SK-N-SH treated with all-trans-retinoic acid at 6 μM for 48 hours (cell line): ENCODE measurements around the gene SLC9A2.

Source experiments
- ATAC-seq: fragments of 200-7000 bp; cut with Tn5 transposase; 3 replicates; pipeline ENCODE4 v1.9.1; 2020; ENCODE audit warnings: mild to moderate bottlenecking, moderate library complexity
- ARNTL ChIP-seq: fragments of 450-650 bp; formaldehyde crosslinking; IDR thresholded peaks from 2 replicates; pipeline ENCODE4 v1.5.0; 2020; ENCODE audit warnings: low read depth, mild to moderate bottlenecking, moderate library complexity, borderline replicate concordance
- CREB5 ChIP-seq: fragments of 250-450 bp; sonication (Bioruptor Pico); IDR thresholded peaks from 2 replicates; pipeline ENCODE4 v1.5.1; 2020; ENCODE audit warnings: low read depth, mild to moderate bottlenecking, moderate library complexity
- CSDC2 ChIP-seq: fragments of 250-450 bp; sonication (Bioruptor Pico); IDR thresholded peaks from 2 replicates; pipeline ENCODE4 v1.5.0; 2020; ENCODE audit warnings: mild to moderate bottlenecking, moderate library complexity
- ESRRG ChIP-seq: fragments of 250-450 bp; sonication (Bioruptor Pico); IDR thresholded peaks from 2 replicates; pipeline ENCODE4 v1.6.1; 2021; ENCODE audit warnings: mild to moderate bottlenecking
- GLIS3 ChIP-seq: fragments of 250-450 bp; sonication (Bioruptor Pico); IDR thresholded peaks from 2 replicates; pipeline ENCODE4 v1.5.0; 2020; ENCODE audit warnings: mild to moderate bottlenecking, moderate library complexity
- ISL1 ChIP-seq: fragments of 250-450 bp; sonication (Bioruptor Pico); IDR thresholded peaks from 2 replicates; pipeline ENCODE4 v2.1.2; 2022; ENCODE audit warnings: mild to moderate bottlenecking, moderate library complexity
- OSR1 ChIP-seq: fragments of 250-450 bp; sonication (Bioruptor Pico); IDR thresholded peaks from 2 replicates; pipeline ENCODE4 v1.8.0; 2022; ENCODE audit warnings: moderate library complexity, mild to moderate bottlenecking, inconsistent platforms
- PPARA ChIP-seq: fragments of 250-450 bp; sonication (Bioruptor Pico); IDR thresholded peaks from 2 replicates; pipeline ENCODE4 v1.5.0; 2020; ENCODE audit warnings: mild to moderate bottlenecking, borderline replicate concordance
- RARB ChIP-seq: fragments of 250-450 bp; sonication (Bioruptor Pico); IDR thresholded peaks from 2 replicates; pipeline ENCODE4 v1.8.0; 2021; ENCODE audit warnings: mild to moderate bottlenecking, moderate library complexity
- SNAI2 ChIP-seq: fragments of 250-450 bp; sonication (Bioruptor Pico); IDR thresholded peaks from 2 replicates; pipeline ENCODE4 v1.5.0; 2020; ENCODE audit warnings: mild to moderate bottlenecking, moderate library complexity
- TOX ChIP-seq: fragments of 250-450 bp; sonication (Bioruptor Pico); IDR thresholded peaks from 2 replicates; pipeline ENCODE4 v1.8.0; 2021; ENCODE audit warnings: mild to moderate bottlenecking, moderate library complexity, borderline replicate concordance
- ZC3H10 ChIP-seq: fragments of 250-450 bp; sonication (Bioruptor Pico); IDR thresholded peaks from 2 replicates; pipeline ENCODE4 v1.5.1; 2021; ENCODE audit warnings: mild to moderate bottlenecking, moderate library complexity
- ZFP3 ChIP-seq: fragments of 250-450 bp; sonication (Bioruptor Pico); IDR thresholded peaks from 2 replicates; pipeline ENCODE4 v1.5.0; 2020; ENCODE audit warnings: mild to moderate bottlenecking, moderate library complexity
- ZFP30 ChIP-seq: fragments of 450-650 bp; formaldehyde crosslinking; IDR thresholded peaks from 2 replicates; pipeline ENCODE4 v1.5.0; 2022; ENCODE audit warnings: mild to moderate bottlenecking, moderate library complexity
- ZNF565 ChIP-seq: fragments of 450-650 bp; formaldehyde crosslinking; conservative IDR thresholded peaks from 2 replicates; pipeline ENCODE4 v1.5.0; 2020; ENCODE audit warnings: low read depth, mild to moderate bottlenecking, moderate library complexity
- ZNF70 ChIP-seq: fragments of 450-650 bp; formaldehyde crosslinking; IDR thresholded peaks from 2 replicates; pipeline ENCODE4 v1.5.0; 2020; ENCODE audit warnings: mild to moderate bottlenecking, moderate library complexity
- ZNF8 ChIP-seq: fragments of 450-650 bp; formaldehyde crosslinking; IDR thresholded peaks from 2 replicates; pipeline ENCODE4 v1.5.0; 2020; ENCODE audit warnings: mild to moderate bottlenecking, moderate library complexity
- TF ChIP-seq, protein P1 (sequence below): fragments of 250-450 bp; sonication (Bioruptor Pico); IDR thresholded peaks from 2 replicates; pipeline ENCODE4 v1.5.0; 2020; ENCODE audit warnings: mild to moderate bottlenecking, moderate library complexity
- TF ChIP-seq, protein P2 (sequence below): fragments of 250-450 bp; sonication (Bioruptor Pico); IDR thresholded peaks from 2 replicates; pipeline ENCODE4 v1.5.1; 2021; ENCODE audit warnings: mild to moderate bottlenecking, moderate library complexity
- TF ChIP-seq, protein P3 (sequence below): fragments of 250-450 bp; sonication (Bioruptor Pico); IDR thresholded peaks from 2 replicates; pipeline ENCODE4 v1.8.0; 2021; ENCODE audit warnings: low read depth, mild to moderate bottlenecking, moderate library complexity, borderline replicate concordance

Gene SLC9A2

DNA sequence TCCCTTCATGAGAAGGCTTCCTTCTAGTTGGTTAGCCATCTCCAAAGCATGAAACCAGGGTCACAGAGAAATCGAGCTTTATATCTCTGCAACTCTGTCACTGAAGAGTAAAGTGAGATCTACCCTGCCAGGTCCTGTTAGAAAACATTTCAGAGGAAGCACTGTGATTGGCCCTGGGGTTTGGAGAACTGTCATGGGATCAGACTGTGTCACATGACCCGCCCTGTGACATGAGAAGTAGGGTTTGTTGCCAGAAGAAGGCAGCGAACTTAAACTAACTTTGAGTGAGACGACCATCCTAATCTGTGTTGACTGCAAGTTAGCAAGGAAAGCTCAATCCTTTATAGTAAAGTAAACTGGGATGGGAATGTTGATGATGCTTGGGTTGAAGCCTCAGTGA lies 55.5 kb downstream of the SLC9A2 start:
- ATAC-seq = no peak
- TF ChIP-seq RARB = no peak
- no peak for TF ChIP-seq ZNF8 (CRISPR knock-in tag)
- TF ChIP-seq ZFP3 = no peak
- TF ChIP-seq CSDC2 = no peak
- no peak for TF ChIP-seq ZC3H10
- no peak for TF ChIP-seq ISL1
- no peak for TF ChIP-seq ZFP30 (CRISPR knock-in tag)
- no peak for TF ChIP-seq SNAI2 (CRISPR knock-in tag)
- TF ChIP-seq ZNF565 (CRISPR knock-in tag) = no peak
- no peak for TF ChIP-seq ESRRG (CRISPR knock-in tag)
- no peak for TF ChIP-seq PPARA (CRISPR knock-in tag)
- TF ChIP-seq, protein P1, sequence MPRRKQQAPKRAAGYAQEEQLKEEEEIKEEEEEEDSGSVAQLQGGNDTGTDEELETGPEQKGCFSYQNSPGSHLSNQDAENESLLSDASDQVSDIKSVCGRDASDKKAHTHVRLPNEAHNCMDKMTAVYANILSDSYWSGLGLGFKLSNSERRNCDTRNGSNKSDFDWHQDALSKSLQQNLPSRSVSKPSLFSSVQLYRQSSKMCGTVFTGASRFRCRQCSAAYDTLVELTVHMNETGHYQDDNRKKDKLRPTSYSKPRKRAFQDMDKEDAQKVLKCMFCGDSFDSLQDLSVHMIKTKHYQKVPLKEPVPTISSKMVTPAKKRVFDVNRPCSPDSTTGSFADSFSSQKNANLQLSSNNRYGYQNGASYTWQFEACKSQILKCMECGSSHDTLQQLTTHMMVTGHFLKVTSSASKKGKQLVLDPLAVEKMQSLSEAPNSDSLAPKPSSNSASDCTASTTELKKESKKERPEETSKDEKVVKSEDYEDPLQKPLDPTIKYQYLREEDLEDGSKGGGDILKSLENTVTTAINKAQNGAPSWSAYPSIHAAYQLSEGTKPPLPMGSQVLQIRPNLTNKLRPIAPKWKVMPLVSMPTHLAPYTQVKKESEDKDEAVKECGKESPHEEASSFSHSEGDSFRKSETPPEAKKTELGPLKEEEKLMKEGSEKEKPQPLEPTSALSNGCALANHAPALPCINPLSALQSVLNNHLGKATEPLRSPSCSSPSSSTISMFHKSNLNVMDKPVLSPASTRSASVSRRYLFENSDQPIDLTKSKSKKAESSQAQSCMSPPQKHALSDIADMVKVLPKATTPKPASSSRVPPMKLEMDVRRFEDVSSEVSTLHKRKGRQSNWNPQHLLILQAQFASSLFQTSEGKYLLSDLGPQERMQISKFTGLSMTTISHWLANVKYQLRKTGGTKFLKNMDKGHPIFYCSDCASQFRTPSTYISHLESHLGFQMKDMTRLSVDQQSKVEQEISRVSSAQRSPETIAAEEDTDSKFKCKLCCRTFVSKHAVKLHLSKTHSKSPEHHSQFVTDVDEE (CRISPR knock-in tag) = no peak
- TF ChIP-seq GLIS3 (CRISPR knock-in tag) = no peak
- no peak for TF ChIP-seq ARNTL (CRISPR knock-in tag)
- TF ChIP-seq, all 23 proteins: peak for 0

GRCh38 chr2:102677244-102678215 lies 58.2 kb downstream of the SLC9A2 start:
- no peak for ATAC-seq

GRCh38 chr2:102678442-102678841 lies 59.1 kb downstream of the SLC9A2 start:
- no peak for ATAC-seq
- TF ChIP-seq ZFP3 = no peak
- TF ChIP-seq RARB = no peak
- TF ChIP-seq OSR1 (CRISPR knock-in tag) = no peak
- no peak for TF ChIP-seq GLIS3 (CRISPR knock-in tag)
- TF ChIP-seq ZNF8 (CRISPR knock-in tag) = no peak
- TF ChIP-seq CSDC2 = no peak
- no peak for TF ChIP-seq ESRRG (CRISPR knock-in tag)
- TF ChIP-seq, protein P1 (CRISPR knock-in tag) = no peak
- TF ChIP-seq CREB5 (CRISPR knock-in tag) = no peak
- no peak for TF ChIP-seq ARNTL (CRISPR knock-in tag)

More at GRCh38 chr2:102677244-102678215, 58.2 kb downstream of the SLC9A2 start:
- TF ChIP-seq, protein P2, sequence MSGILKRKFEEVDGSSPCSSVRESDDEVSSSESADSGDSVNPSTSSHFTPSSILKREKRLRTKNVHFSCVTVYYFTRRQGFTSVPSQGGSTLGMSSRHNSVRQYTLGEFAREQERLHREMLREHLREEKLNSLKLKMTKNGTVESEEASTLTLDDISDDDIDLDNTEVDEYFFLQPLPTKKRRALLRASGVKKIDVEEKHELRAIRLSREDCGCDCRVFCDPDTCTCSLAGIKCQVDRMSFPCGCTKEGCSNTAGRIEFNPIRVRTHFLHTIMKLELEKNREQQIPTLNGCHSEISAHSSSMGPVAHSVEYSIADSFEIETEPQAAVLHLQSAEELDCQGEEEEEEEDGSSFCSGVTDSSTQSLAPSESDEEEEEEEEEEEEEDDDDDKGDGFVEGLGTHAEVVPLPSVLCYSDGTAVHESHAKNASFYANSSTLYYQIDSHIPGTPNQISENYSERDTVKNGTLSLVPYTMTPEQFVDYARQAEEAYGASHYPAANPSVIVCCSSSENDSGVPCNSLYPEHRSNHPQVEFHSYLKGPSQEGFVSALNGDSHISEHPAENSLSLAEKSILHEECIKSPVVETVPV (CRISPR knock-in tag) = no peak
- no peak for TF ChIP-seq ZNF565 (CRISPR knock-in tag)
- no peak for TF ChIP-seq CSDC2
- TF ChIP-seq ZFP30 (CRISPR knock-in tag) = no peak
- TF ChIP-seq ZC3H10 = no peak
- TF ChIP-seq PPARA (CRISPR knock-in tag) = no peak
- TF ChIP-seq SNAI2 (CRISPR knock-in tag) = no peak
- TF ChIP-seq OSR1 (CRISPR knock-in tag) = no peak
- TF ChIP-seq ISL1 = no peak
- TF ChIP-seq ZNF8 (CRISPR knock-in tag) = no peak
- TF ChIP-seq ARNTL (CRISPR knock-in tag) = no peak
- no peak for TF ChIP-seq ZFP3
- TF ChIP-seq RARB = no peak
- TF ChIP-seq GLIS3 (CRISPR knock-in tag) = no peak
- TF ChIP-seq ZNF70 (CRISPR knock-in tag) = no peak
- TF ChIP-seq, protein P3, sequence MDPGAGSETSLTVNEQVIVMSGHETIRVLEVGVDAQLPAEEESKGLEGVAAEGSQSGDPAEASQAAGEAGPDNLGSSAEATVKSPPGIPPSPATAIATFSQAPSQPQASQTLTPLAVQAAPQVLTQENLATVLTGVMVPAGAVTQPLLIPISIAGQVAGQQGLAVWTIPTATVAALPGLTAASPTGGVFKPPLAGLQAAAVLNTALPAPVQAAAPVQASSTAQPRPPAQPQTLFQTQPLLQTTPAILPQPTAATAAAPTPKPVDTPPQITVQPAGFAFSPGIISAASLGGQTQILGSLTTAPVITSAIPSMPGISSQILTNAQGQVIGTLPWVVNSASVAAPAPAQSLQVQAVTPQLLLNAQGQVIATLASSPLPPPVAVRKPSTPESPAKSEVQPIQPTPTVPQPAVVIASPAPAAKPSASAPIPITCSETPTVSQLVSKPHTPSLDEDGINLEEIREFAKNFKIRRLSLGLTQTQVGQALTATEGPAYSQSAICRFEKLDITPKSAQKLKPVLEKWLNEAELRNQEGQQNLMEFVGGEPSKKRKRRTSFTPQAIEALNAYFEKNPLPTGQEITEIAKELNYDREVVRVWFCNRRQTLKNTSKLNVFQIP (CRISPR knock-in tag) = no peak
- TF ChIP-seq ESRRG (CRISPR knock-in tag) = no peak
- TF ChIP-seq CREB5 (CRISPR knock-in tag) = no peak
- TF ChIP-seq TOX (CRISPR knock-in tag) = no peak
